Activated CD4-positive, alpha-beta T cell treated with anti-CD3 and anti-CD28 coated beads, Interleukin-2, Interleukin-6, amounts not matched to agents 100 ng/mL and 50 ng/mL, durations not matched to agents 16 hours and 8 hours (primary cell): ENCODE measurements around the gene SPHKAP.
"Not testable (repeated sequence)": the region's sequence is repeated elsewhere in the genome, so short reads cannot be mapped to it uniquely, and the experiment has no call there.

Experiments used
- DNase-seq: peaks from one replicate; pipeline ENCODE4 v3.0.0-alpha.2; 2020

Gene SPHKAP, protein sequence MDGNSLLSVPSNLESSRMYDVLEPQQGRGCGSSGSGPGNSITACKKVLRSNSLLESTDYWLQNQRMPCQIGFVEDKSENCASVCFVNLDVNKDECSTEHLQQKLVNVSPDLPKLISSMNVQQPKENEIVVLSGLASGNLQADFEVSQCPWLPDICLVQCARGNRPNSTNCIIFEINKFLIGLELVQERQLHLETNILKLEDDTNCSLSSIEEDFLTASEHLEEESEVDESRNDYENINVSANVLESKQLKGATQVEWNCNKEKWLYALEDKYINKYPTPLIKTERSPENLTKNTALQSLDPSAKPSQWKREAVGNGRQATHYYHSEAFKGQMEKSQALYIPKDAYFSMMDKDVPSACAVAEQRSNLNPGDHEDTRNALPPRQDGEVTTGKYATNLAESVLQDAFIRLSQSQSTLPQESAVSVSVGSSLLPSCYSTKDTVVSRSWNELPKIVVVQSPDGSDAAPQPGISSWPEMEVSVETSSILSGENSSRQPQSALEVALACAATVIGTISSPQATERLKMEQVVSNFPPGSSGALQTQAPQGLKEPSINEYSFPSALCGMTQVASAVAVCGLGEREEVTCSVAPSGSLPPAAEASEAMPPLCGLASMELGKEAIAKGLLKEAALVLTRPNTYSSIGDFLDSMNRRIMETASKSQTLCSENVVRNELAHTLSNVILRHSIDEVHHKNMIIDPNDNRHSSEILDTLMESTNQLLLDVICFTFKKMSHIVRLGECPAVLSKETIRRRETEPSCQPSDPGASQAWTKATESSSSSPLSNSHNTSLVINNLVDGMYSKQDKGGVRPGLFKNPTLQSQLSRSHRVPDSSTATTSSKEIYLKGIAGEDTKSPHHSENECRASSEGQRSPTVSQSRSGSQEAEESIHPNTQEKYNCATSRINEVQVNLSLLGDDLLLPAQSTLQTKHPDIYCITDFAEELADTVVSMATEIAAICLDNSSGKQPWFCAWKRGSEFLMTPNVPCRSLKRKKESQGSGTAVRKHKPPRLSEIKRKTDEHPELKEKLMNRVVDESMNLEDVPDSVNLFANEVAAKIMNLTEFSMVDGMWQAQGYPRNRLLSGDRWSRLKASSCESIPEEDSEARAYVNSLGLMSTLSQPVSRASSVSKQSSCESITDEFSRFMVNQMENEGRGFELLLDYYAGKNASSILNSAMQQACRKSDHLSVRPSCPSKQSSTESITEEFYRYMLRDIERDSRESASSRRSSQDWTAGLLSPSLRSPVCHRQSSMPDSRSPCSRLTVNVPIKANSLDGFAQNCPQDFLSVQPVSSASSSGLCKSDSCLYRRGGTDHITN (N-terminal part only)

DNA sequence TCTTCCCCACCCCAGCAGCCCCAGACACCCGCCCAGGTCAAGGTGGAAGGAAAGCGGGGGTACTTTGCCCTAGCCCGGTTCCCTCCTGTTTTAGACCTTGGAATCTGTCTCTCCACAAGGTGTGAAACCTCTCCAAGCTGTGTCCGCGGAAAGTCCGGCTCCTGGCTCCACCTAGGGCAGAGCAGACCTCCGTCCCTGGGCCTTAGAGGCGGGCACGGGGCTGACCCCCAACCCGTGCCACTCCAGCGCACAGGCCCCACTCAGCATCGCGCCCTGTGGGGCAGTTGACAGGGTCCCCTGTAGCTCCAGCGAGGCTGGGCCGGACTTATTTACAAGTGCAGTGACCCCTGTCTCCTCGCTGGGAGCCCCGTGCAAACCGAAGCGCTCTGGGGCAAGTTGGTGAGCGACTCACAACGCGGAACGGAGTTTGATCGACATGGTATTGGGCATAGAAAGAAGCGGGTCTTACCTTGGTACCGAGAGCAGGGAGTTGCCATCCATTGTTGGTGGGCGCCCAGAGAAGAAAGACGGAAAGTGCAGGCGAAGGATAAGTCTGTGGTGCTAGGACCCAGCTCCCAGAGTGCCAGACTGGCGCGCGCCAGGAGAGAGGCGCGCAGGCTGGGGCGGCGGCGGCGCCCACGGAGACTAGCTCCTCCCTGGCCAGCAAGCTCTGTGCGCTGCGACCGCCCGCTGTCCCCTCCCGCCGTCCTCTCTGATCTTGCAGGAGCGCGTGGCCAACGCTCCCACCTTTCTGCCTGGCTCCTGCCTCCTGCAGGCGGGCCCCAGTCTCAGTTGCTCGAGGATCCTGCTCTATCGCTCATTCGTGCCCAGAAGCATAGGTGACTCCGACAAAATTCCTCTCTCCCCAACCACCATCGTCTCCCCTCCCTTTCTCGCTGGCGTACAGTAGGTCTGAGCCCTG lies at the start of gene SPHKAP:
Gene SPHKAP (minus strand): TSS at position 590 of the 922 bp plus-strand sequence. CDS start 89 bp downstream, at position 501.
- no peak for DNase-seq

DNA sequence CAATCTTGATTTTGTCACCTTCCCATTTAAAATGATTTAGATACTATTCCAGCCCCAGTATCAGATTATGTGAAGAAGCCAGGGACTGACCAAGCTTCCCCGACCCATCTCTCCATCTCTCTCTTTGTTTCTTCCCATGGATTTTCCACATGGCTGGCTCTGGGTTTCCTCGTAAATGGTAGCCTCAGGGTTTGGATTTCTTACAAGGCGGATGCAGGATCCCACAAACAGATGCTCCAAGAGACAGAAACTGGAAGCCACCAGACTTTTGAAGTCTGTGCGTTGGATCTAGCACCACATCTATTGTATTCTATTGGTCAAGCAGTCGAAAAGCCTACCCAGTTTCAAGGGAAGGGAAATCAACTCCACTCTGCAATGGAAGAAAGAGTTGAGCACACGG lies 46.0 kb upstream of the SPHKAP start:
- DNase-seq, result no peak

- DNase-seq, result no peak
These were observed 42.9 kb upstream of the SPHKAP start for GRCh38 chr2:228224410-228224809.

- not testable (repeated sequence) for DNase-seq
These were observed 37.1 kb upstream of the SPHKAP start for GRCh38 chr2:228218593-228218992.

DNA sequence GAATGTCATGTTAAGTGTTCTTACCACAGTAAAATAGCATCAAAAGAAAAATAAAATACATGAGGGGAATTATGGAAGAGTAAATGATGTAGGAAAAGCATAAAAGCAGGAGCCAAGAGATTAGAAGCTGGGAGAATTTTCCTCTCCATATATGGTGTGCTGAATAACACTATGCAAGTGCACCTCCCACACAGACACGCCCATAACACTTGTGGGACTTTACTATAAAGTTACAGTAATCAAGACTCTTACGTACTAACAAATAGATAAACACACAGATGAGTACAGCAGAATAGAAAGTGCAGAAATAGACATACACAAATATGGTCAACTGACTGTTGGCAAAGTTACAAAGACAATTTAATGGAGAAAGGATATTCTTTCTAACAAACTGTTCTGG lies 16.0 kb upstream of the SPHKAP start:
- no peak for DNase-seq

- no peak for DNase-seq
These were observed 1.0 kb downstream of the SPHKAP start for GRCh38 chr2:228180181-228181097.

DNA sequence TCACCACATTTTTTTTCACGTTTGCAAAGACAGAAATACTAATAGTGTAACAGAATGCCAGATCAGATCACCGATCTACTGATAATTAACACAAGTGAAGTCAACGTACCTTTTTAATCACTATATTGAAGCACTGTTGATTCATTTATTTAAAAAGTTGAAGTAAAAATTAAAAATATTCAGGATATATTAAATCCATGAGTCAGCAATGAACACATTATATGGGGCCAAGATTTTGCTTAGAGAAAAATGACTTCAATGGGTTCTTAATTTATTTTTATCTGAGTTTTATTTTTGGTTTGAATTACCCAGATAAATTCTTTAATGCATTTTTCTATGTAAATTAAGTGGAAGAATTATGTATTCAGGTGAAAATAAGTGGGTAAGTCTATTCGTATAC lies 14.2 kb downstream of the SPHKAP start:
- no peak for DNase-seq

DNA sequence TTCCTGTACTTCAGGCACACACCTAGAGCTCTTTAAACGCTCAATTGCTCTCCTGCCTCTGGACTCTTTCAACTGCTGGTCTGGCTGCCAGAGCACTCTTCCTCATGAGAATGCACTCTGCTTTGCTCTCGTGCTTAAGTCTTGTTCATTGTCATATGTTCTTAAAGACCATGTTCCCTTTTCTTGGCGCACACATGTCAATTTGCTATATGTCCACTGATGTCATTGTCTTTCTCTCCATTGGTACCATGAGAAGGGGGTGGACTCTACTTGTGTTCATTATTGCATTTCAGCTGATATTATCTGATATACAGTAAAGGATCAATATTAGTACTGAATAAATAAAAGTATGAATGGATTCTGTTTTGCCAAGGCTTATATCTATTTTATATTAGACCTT lies 16.8 kb downstream of the SPHKAP start:
- DNase-seq, result no peak

- no peak for DNase-seq
These were observed 23.6 kb downstream of the SPHKAP start for GRCh38 chr2:228157841-228158240.

DNA sequence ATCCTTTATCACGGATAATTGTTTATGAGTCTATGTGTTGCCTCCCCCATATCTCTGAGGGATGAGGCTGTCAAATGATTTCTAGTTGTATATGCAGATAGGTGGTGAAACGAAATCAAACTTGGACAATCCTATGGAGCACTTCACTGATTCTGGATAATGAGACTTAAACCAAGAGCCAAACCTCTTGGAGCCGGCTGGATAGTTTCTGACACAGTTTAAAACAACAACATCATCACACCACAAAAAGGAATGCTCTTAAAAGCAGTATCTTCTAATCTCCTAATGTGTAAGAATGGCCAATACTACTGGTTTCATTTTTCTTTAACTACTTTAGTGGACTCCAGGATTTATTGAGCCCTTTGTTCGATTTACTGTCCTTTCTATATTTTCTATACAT lies 36.5 kb downstream of the SPHKAP start:
- DNase-seq, result no peak

- DNase-seq, result peak; percentile 20
These were observed 40.5 kb downstream of the SPHKAP start for GRCh38 chr2:228140934-228141528.

DNA sequence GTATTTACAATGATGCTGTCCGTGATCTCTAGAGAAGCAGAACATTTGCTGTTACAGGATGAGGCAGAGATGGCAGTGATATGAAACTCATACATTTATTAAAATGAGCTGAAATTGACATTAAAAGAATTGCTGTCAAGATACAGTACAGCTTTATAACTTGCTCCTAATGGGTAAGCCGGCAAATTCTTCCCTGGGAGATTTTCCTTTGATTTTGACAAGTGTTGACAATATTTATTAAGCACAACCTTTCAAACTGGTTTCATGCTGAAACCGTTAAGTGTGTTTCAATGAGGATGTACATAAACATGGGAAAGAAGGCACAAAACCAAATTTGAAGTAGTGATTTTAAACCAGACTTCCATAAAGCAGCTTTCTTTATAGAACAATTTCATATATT lies 45.5 kb downstream of the SPHKAP start:
- DNase-seq, result no peak

DNA sequence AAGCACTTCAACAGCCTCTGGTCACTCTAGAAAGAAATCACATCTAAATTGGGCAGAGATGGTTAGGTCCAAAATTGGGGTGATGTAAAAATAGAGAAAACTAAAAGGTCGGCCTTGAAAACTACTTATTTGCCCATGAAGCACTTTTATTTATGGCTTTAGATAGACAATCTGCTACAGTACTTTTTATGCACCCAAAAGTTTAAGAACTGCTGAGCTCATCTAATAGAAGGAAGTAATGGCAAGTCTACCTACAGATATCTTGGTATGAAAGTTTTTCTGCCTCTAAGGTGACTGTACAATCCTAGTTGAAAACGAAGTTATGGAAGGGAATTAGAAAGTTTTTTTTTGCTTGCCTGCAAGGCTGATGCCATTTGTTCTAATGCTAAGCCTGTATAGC lies 46.2 kb downstream of the SPHKAP start:
- no peak for DNase-seq

DNA sequence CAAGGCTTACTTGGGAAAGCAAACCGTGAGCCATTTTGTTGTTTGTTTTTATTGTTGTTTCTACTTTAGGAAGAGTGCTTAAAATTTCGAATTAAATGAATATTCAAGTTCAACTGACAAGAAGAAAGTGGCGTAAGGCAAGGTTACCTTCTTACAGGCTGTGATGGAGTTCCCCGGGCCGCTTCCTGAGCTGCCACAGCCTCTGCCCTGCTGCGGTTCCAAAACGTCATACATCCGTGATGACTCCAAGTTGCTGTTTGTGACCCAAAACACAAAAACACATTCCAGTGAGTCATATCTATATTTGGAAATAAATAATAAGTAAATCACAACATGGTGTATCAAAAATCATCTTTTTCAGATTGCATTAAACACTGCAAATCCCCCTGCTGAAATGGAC lies 49.7 kb downstream of the SPHKAP start:
- no peak for DNase-seq

- DNase-seq, result no peak
These were observed 55.1 kb downstream of the SPHKAP start for GRCh38 chr2:228126401-228126800.

DNA sequence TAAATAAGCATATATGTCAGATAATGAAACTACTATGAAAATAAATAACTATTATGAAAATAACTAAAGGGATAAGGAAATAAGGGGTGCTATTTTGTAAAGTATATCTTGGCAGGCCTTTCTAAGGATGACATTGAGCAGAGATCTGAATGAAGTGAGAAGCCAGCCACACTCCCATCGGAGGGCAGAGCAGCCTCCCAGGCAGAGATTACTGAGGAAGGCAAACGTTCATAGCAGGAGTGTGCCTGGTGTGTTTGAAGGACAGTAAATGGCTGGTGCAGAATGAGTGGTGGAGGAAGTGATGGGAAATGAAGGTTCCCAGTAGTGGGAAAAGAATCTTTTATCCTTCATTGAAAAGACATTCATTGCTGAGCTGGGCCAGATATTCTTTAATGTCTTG lies 62.5 kb downstream of the SPHKAP start:
- DNase-seq, result no peak

GRCh38 chr2:228107846-228108245 lies 73.6 kb downstream of the SPHKAP start:
- no peak for DNase-seq

GRCh38 chr2:228105526-228106250 lies 75.8 kb downstream of the SPHKAP start:
- no peak for DNase-seq

- DNase-seq, result no peak
These were observed 77.3 kb downstream of the SPHKAP start for GRCh38 chr2:228104215-228104614.

DNA sequence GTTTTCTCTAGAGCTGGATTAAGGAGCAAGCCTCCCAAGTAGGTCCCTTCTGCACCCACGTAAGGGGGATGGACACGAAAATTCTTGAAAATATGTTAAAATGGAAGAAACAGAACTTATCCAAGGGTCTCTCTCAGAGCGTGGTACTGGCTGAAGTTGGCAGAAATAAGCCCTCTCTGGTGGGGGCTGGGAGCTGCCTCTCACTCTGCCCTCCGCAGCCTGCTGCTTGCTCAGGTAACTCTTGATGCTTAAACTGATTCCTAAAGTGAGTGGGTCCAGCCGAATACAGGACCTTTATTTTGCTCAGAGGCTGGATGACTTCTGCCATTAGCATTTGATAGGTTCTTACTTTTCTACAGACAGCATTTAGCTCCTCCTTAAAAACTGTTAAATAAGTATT lies 78.1 kb downstream of the SPHKAP start:
- DNase-seq, result no peak
